ENCODE data around the gene FAM53B.

- TF ChIP-seq CTCF (IDR thresholded peaks at IDR 0.05; ENCODE audit: low read length) (no peak), EZH2 (optimal IDR thresholded peaks at IDR 0.05; ENCODE audit: low read depth, low read length) (no peak)
Observed at GRCh38 chr10:124592101-124592500, 152.1 kb downstream of the FAM53B start.

All from MM.1S (cell line).